Esophagus squamous epithelium (tissue), 4 donors: ENCODE data around the gene STAG3.
"Not testable (repeated sequence)": the region's sequence is repeated elsewhere in the genome, so short reads cannot be mapped to it uniquely, and the experiment has no call there.

Experiments used
- CTCF ChIP-seq, 6 experiments: fragments of 450-650 bp in 4 of 6; fragments of 200-600 bp in 2 of 6; sonication (generic) in 2 of 6; IDR thresholded peaks; one replicate each; pipeline ENCODE4 v1.5.1; 2016 to 2019; ENCODE audit warnings: antibody characterized with exemption in 6 of 6, mild to moderate bottlenecking in 4 of 6, moderate library complexity in 4 of 6
- POLR2A ChIP-seq, 4 donors: fragments of 450-650 bp; IDR thresholded peaks; one replicate each; pipeline ENCODE4 v1.6.1; 2017; ENCODE audit warnings: antibody characterized with exemption in 4 of 4, mild to moderate bottlenecking in 4 of 4, moderate library complexity in 3 of 4

- not testable (repeated sequence) for TF ChIP-seq CTCF, POLR2A (IDR thresholded peaks at IDR 0.05)
Observed at GRCh38 chr7:100244988-100245605, 67.4 kb downstream of the STAG3 start.
